LNCAP (cell line): ENCODE data around the gene GDPD2.

ENCODE experiments used
- TF ChIP-seq, protein P1 (sequence below): fragments of 450-650 bp; IDR thresholded peaks from 2 replicates; pipeline ENCODE4 v1.5.1; 2017; ENCODE audit warnings: mild to moderate bottlenecking

GDPD2 gene

DNA sequence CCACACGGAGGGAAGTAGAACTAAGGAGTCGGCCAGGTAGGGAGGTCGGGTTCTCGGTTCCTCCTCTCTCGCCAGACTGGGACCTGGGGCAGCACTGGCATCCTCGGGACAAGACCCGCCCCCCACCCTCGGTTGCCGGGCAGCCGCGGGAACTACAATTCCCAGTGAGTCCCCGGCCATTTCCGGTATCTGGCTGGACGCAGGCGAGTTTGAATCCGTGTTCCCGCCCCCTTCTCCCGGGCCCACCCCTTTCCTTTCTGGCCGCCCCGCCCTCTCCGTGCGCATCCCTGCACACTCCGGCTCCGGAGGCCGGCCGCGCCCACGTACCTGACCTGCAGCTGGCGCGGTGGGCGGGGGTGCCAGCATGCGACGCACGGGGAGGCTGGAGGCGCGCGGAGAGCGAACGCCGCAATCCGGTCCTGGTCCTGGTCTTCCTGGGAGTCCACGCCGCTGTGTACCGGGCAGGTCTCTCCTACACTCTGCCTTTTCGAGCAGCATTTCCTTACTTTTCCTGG lies 11.3 kb downstream of the GDPD2 start:
- TF ChIP-seq, protein P1, sequence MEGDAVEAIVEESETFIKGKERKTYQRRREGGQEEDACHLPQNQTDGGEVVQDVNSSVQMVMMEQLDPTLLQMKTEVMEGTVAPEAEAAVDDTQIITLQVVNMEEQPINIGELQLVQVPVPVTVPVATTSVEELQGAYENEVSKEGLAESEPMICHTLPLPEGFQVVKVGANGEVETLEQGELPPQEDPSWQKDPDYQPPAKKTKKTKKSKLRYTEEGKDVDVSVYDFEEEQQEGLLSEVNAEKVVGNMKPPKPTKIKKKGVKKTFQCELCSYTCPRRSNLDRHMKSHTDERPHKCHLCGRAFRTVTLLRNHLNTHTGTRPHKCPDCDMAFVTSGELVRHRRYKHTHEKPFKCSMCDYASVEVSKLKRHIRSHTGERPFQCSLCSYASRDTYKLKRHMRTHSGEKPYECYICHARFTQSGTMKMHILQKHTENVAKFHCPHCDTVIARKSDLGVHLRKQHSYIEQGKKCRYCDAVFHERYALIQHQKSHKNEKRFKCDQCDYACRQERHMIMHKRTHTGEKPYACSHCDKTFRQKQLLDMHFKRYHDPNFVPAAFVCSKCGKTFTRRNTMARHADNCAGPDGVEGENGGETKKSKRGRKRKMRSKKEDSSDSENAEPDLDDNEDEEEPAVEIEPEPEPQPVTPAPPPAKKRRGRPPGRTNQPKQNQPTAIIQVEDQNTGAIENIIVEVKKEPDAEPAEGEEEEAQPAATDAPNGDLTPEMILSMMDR: no peak

DNA sequence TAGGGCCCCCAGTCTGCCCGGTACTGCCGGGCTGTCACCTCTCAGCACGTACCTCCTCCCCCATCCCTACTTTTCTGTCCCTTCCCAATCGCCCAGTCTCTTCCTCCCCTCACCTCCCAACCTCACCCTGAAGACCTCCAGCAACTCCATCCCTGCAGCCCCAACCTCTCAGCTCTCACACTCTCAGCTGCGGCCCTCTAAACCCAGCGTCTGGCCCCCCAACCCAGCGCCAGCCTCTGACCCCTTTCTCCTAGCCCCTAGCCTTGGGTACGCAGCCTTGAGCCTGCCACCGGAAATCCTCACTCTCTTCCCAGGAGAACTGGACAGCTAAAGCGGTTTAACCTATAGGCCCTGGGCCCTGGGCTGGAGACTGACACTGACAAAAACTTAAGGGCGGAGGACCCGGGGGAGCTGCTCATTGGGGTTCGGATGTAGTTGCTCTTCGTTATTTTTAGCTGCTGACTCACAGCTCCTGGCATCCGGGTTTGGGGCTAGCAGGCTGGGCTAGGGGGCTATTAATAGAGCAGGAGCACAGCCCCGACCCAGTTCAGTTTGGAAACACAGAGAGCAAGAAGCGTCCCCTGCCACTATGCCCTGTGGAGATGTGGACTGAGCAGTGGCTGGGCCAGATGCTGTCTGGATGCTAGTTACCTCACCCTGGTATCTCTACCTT lies 11.9 kb downstream of the GDPD2 start:
- TF ChIP-seq, protein P1: no peak

DNA sequence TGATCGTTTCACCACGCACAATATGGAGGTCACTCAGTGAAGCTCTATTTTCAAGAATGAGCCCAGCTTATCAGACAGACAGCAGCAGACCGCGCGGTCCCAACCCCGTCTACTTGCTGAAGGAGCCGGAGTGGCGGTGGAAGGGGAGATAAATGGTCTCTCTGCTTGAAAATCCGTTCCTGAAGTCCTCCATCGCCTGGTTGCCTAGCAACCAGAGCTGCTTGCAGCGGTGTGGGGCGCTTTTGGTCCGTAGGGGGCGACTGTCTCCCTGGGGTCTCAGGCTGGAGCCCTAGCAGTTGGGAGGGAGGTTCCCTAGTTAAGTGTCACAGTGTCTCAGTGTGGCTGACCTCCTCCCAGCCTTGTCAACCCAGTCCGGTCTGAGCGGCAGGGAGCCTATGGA lies 13.2 kb downstream of the GDPD2 start:
- TF ChIP-seq, protein P1: no peak

DNA sequence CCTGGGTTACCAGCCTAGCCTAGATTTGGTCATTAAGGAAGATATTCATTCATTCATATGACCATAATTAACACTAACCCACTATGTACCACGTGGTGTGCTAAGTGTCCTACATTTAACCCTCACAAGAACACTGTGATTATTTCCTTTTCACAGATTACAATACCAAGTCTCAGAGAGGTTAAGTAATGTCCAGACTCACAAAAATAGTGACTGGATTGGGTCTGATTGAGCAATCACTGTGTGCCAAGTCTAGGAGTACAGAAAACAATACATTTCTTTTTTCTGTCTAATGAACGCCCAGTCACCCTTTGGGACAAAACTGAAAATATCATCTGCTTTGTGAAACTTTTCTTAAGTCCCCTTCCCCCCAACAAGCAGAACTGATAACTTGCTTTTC lies 13.9 kb downstream of the GDPD2 start:
- TF ChIP-seq, protein P1: no peak

DNA sequence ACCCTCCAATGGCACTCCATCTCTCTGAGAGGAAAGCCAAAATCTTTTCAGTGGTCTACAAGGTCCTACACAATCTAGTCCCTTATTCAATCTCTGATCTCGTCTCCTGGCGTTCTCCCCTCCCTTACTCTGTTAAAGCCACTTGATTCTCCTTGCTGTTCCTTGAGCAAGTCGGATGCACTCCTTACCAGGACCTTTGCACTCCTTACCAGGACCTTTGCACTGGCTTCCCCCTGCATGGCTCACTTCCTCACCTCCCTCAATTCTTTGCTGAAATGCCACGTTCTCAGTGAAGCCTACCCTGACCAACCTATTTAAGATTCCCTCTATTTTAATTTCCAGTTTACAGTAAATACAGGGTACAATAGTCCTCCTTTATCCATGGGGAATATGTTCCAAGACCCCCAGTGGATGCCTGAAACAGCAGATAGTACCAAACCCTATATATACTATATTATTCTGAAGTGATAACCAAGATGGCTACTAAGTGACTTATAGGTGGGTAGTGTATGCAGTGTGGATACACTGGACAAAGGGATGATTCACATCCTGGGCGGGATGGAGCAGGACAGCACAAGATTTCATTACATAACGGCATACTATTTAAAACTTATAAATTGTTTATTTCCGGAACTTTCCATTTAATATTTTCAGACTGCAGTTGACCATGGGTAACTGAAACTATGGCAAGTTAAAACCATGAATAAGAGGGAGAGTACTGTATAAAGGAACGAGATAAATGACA lies 15.0 kb downstream of the GDPD2 start:
- TF ChIP-seq, protein P1: no peak

DNA sequence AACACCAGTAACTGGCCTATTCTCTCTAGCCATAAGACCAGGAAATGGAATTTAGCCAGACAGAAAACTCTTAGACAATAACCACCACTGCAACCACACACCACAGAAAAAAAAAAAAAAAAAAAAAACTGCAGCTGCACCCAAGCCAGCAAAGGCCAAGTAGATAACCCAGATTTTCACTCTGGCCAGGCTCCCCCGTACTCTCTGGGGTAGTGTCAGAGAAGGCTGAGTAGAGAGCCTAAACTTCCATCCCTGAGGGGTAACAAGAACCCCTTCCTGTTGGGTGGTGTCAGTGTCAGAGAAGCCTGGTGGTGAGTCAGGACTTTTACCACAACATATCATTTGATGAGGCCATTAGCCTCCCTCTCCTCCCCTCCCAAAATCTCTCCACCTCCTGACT lies 15.9 kb downstream of the GDPD2 start:
- TF ChIP-seq, protein P1: no peak

DNA sequence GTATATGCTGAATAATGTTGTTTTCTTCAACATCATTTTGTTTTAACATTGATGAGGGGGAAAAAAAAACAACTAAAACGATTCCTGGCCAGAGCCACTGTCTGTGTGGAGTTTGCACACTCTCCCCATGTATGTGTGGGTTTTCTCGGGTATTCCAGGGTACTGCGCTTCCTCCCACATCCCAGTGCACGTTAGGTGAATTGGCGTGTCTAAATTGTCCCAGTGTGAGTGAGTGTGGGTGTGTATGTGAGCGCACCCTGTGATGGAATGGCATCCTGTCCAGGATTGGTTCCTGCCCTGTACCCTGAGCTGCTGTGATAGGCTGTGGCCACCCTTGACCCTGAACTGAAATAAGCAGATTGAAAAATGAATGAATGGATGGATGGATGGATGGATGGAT lies 19.1 kb downstream of the GDPD2 start:
- TF ChIP-seq, protein P1: no peak
